Mucosa of rectum (tissue), 2 donors: ENCODE data around the gene AGPS.
A peak's percentile ranks its signal among the peaks of the same experiment; 100 is the strongest.

Experiments used
- H3K27ac ChIP-seq, 2 donors: one replicate each; pipeline ENCODE4 v1.7.0; 2013; ENCODE audit warnings: inconsistent platforms in 2 of 2, low read depth in 2 of 2, low read length in 2 of 2
- H3K27me3 ChIP-seq, 2 donors: one replicate each; pipeline ENCODE4 v1.7.0; 2013; ENCODE audit warnings: low read length in 2 of 2; ENCODE audit not compliant: control insufficient read depth in 2 of 2, insufficient read depth in 2 of 2
- H3K36me3 ChIP-seq, 2 donors: one replicate each; pipeline ENCODE4 v1.7.0; 2013; ENCODE audit warnings: low read length in 2 of 2; ENCODE audit not compliant: control insufficient read depth in 2 of 2, insufficient read depth in 2 of 2
- H3K4me1 ChIP-seq, 2 donors: one replicate each; pipeline ENCODE4 v1.7.0; 2013; ENCODE audit warnings: low read length in 2 of 2, mild to moderate bottlenecking in 1 of 2; ENCODE audit not compliant: control insufficient read depth in 2 of 2, insufficient read depth in 2 of 2
- H3K4me3 ChIP-seq, 2 donors: one replicate each; pipeline ENCODE4 v1.7.0; 2013; ENCODE audit warnings: low read length in 2 of 2
- H3K9ac ChIP-seq, 2 donors: one replicate each; pipeline ENCODE4 v1.7.0; 2013; ENCODE audit warnings: low read length in 2 of 2, low read depth in 1 of 2, mild to moderate bottlenecking in 1 of 2
- H3K9me3 ChIP-seq, 2 donors: one replicate each; pipeline ENCODE4 v1.7.0; 2013; ENCODE audit warnings: low read length in 2 of 2; ENCODE audit not compliant: control insufficient read depth in 2 of 2
- donor health status: healthy.
- donor health status: Normal muscosa, but diverticular disease.

Gene AGPS

DNA sequence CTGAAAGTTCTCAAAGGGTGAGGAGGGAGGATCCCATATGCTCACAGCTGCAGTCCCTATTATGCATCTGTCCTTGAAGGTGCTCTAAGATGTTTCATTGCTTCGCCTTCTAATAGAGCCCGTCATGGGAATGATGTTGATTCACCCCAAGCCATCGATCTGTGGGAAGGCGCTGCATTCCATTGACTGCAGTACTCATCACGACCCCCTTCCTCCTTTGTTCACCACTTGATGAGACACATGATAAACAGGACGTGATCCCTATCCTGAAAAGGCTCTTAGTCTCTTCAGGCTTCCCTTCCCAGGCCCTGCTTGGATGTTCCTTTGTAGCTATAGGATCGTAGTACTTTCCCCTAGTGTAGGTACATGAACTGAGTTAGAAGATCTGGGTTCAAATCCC lies 181.8 kb downstream of the AGPS start:
- Histone ChIP-seq H3K4me1 (no peaks in the 10 kb centered on the region), H3K27ac (no peak overlapping the region), H3K36me3 (no peaks in the 10 kb centered on the region), H3K9ac (no peak overlapping the region), H3K4me3 (no peak overlapping the region), H3K9me3 (no peaks in the 10 kb centered on the region), H3K27me3 (peaks cover 0 to 2% of the 10 kb centered on the region in 2 donors)

DNA sequence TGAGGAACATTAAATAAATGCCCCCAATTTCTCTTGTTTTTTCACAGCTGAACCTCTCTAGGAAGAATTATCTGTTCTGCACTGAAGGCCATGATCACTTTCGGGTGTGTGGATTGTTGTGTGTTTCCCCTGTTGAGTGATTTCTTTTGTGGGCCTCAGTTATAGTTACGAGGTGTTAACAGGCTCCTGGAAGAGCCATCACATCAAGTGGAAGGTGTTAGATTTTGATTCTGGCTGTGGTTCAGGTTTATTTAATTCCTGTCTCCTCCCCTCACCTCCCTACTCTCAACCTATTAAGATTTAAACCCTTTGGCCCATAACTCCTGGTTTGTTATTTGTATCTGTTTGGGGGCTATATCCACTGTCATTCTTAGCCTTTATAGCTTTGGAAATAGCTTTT lies 182.8 kb downstream of the AGPS start:
- H3K9ac ChIP-seq, result no peak overlapping the region
- H3K9me3 ChIP-seq, result no peaks in the 10 kb centered on the region
- no peaks in the 10 kb centered on the region for H3K36me3 ChIP-seq
- peaks cover 0 to 9% of the 10 kb centered on the region in 2 donors for H3K4me1 ChIP-seq
- no peak overlapping the region for H3K27ac ChIP-seq
- no peak overlapping the region for H3K4me3 ChIP-seq
- H3K27me3 ChIP-seq, result peaks cover 0 to 2% of the 10 kb centered on the region in 2 donors

DNA sequence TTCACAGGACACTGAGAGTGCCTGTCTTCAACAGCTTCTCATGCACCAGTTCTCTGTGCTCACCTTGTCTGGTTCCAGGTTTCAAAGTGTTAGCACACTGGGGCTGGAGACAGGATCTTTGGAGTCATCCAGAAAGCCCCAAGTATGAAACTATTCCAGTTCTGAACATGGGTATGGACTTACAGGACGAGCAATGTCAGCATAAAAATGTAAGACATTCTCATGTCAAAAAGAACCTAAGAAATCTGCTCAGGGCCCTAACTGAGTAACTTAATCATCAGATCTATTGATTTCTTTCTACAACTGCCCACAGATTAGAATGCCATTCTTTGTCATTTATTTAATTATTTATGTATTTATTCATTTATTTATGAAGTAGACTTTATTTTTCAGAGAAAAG lies 184.5 kb downstream of the AGPS start:
- H3K27ac ChIP-seq, result no peak overlapping the region
- no peak overlapping the region for H3K4me3 ChIP-seq
- no peaks in the 10 kb centered on the region for H3K36me3 ChIP-seq
- H3K27me3 ChIP-seq, result peaks cover 0 to 2% of the 10 kb centered on the region in 2 donors
- peaks cover 0 to 10% of the 10 kb centered on the region in 2 donors for H3K4me1 ChIP-seq
- H3K9me3 ChIP-seq, result no peaks in the 10 kb centered on the region
- no peak overlapping the region for H3K9ac ChIP-seq

DNA sequence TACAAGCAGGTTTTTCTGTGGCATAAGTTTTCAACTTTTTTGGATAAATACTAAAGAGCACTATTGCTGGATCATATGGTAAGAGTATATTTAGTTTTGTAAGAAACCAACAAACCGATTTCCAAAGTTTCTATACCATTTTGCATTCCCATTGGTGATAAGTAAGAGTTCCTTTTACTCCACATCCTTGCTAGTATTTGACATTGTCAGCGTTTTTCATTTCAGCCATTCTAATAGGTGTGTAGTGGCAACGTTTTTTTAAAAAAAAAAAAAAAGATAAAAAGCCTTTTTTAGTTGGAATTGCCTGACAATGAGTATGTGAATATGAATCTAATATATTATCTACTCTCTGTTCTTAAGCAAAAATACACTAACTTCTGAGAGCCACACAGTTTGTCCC lies 185.9 kb downstream of the AGPS start:
- Histone ChIP-seq H3K9ac (no peak overlapping the region), H3K27ac (no peak overlapping the region), H3K4me1 (peaks cover 0 to 10% of the 10 kb centered on the region in 2 donors)

DNA sequence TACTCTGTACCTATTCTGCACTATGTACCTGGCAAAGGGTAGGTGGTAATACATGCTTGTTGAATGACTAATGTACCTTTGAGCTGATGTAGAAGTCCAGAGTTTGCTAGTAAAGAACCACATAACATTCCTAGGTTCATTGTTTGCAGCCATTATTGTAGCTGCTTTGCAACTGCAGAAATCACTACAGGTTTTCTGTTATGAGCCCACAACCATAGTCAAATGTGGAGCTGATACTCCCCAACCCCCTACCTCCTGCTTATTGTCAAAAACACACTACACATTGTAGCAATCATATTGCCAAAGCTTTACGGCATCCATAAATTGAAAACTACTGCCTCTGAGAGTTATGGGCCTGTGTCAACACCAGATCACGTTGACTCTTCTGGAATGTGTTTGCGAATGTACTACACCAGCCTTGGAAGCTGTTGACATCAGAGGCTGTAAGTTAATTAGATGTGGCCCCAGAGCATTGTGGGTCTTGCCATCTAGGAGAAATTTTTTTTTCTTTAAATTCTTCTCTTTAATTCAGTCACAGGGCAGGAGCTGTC lies 187.0 kb downstream of the AGPS start:
- H3K4me3 ChIP-seq, result no peak overlapping the region
- H3K9me3 ChIP-seq, result no peaks in the 10 kb centered on the region
- no peak overlapping the region for H3K9ac ChIP-seq
- no peaks in the 10 kb centered on the region for H3K27me3 ChIP-seq
- no peaks in the 10 kb centered on the region for H3K36me3 ChIP-seq
- peaks cover 0 to 10% of the 10 kb centered on the region in 2 donors for H3K4me1 ChIP-seq
- peak overlapping the region in 1 of 2 donors; percentile 35 for H3K27ac ChIP-seq

More for the DNA sequence above, 185.9 kb downstream of the AGPS start:
- Histone ChIP-seq H3K36me3 (no peaks in the 10 kb centered on the region), H3K4me3 (no peak overlapping the region), H3K27me3 (peaks cover 0 to 2% of the 10 kb centered on the region in 2 donors), H3K9me3 (no peaks in the 10 kb centered on the region)

DNA sequence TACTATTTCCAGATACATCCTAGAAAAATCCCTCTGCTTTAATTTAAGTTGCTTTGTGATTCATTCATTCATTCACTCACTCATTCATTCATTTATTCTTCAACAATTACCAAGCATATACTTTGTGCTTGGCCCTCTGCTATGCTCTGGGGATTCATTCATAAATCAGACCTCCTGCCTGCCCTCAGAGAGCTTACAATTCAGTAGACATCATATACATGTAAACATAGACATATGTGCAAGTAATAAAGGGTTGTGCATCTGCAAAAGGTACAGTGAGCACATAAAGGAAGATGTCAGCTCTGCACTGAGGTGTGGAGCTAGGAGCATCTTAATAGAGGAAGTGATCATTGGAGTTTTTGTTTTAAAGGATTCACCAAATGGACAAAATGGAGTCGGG lies 189.4 kb downstream of the AGPS start:
- H3K4me3 ChIP-seq, result no peak overlapping the region
- no peak overlapping the region for H3K27ac ChIP-seq
- no peaks in the 10 kb centered on the region for H3K36me3 ChIP-seq
- H3K9me3 ChIP-seq, result no peaks in the 10 kb centered on the region
- peaks cover 0 to 10% of the 10 kb centered on the region in 2 donors for H3K4me1 ChIP-seq
- no peaks in the 10 kb centered on the region for H3K27me3 ChIP-seq
- H3K9ac ChIP-seq, result no peak overlapping the region

DNA sequence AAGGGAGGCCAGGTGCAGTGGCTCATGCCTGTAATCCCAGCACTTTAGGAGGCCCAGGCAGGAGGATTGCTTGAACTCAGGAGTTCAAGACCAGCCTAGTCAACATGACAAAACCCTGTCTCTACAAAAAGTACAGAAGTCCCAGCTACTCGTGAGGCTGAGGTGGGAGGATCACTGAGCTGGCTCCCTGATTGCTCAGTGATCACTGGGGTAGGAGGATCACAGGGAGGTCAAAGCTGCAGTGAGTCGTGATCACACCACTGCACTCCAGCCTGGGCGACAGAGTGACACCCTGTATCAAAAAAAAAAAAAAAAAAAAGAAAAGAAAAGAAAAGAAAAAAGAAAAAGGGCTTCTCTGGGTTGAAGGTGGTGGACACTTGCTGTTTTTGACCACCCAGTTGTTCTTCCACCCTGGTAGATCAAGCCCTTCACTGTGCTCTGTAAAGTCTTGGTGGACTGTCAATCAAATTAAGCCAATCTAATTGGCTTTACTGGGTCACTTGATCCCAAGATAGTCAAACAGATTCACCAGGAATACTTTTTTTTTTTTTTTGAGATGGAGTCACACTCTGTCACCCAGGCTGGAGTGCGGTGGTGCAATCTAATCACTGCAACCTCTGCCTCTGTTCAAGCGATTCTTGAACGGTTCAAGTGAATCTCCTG lies 191.6 kb downstream of the AGPS start:
- Histone ChIP-seq H3K27ac (no peak overlapping the region), H3K9me3 (no peaks in the 10 kb centered on the region), H3K4me1 (peaks cover 0 to 10% of the 10 kb centered on the region in 2 donors), H3K9ac (no peak overlapping the region), H3K36me3 (no peaks in the 10 kb centered on the region), H3K4me3 (no peak overlapping the region), H3K27me3 (no peaks in the 10 kb centered on the region)

DNA sequence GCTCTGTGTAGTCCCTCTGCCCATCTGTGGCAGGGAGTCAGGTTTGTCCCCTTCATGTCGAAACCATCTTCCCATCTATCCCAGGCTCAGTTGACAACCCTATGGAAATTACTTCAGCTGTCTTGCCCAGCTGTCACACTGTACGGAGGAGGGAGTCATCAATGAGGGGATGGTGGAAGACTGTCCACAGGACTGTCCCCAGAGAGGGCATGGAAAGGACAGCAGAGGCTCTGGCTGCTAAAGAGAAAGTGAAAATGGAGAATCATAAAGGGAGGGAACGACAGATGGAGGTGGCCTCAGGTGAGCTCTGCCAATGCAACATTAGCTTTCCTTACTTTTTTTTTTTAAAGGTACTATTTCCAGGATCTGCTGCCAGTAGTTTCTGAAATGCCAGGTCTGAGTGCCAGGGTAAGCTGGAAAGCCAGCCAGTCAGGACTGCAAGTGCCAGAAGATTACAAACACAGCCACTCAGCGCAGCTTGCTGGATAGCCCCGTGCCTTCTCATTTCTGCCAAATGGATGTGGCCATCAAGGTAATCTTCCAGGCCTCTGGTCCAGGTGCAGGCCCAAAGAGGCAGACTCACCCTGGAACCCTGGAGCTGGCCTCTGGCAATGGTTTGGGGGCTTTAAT lies 192.8 kb downstream of the AGPS start:
- Histone ChIP-seq H3K9ac (no peak overlapping the region), H3K4me3 (no peak overlapping the region), H3K27ac (no peak overlapping the region), H3K27me3 (no peaks in the 10 kb centered on the region), H3K36me3 (no peaks in the 10 kb centered on the region), H3K4me1 (peaks cover 0 to 1% of the 10 kb centered on the region in 2 donors), H3K9me3 (no peaks in the 10 kb centered on the region)

DNA sequence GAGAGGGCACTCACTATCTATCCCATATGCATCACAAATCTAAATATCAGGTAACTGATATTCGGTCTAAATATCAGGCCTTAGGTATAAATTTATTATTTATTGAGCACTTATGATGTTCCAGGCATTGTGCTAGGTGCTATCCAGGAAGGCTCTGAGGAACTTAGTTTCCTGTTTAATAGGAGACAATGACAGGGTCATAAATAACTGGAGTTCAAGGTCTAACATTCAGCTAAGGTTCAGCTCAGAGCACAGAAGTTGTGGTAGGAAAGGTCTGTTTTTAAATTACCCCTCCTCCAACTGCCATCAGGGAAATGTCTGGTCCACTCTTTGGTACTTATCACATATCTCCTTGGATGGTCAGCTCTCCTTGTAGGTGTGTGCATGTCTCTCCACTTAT lies 193.6 kb downstream of the AGPS start:
- no peaks in the 10 kb centered on the region for H3K36me3 ChIP-seq
- no peak overlapping the region for H3K27ac ChIP-seq
- no peak overlapping the region for H3K4me3 ChIP-seq
- H3K27me3 ChIP-seq, result no peaks in the 10 kb centered on the region
- H3K9ac ChIP-seq, result no peak overlapping the region
- H3K9me3 ChIP-seq, result no peaks in the 10 kb centered on the region
- H3K4me1 ChIP-seq, result no peaks in the 10 kb centered on the region

DNA sequence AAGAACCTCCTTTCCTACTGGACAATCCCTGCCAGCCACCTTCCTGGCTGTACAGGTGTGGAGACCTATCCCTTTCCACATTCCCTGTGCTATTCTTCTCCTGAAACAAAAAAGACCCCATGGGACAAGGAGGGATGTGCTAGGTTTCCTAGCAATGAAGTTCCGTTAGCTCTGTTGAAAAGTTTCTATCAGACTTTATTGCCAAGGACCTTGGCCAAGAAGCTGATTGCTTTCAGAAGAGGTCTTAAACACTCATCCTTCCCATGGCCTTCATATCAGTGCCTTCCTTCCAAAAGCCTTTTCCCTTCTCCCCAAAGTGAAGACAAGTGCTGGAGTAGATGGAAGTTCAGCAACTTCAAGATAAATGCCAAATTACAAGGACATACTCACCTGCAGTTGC lies 194.8 kb downstream of the AGPS start:
- H3K4me1 ChIP-seq, result no peaks in the 10 kb centered on the region
- no peak overlapping the region for H3K4me3 ChIP-seq
- no peaks in the 10 kb centered on the region for H3K27me3 ChIP-seq
- H3K27ac ChIP-seq, result no peak overlapping the region
- no peaks in the 10 kb centered on the region for H3K36me3 ChIP-seq
- H3K9me3 ChIP-seq, result no peaks in the 10 kb centered on the region
- H3K9ac ChIP-seq, result no peak overlapping the region
